Measurements from ENCODE around the gene SLX9.

The SLX9 gene

GRCh38 chr21:44998086-44998620 lies 58.3 kb downstream of the SLX9 start:
- TF ChIP-seq REST (IDR thresholded peaks at IDR 0.05; ENCODE audit: insufficient replicate concordance, low read depth), result no peak
- no peak for TF ChIP-seq GABPA (IDR thresholded peaks at IDR 0.05; ENCODE audit: low read depth)
- TF ChIP-seq CTCF (IDR thresholded peaks at IDR 0.05; ENCODE audit: insufficient read depth, low read length), result no peak
- no peak for TF ChIP-seq POLR2AphosphoS5 (IDR thresholded peaks at IDR 0.05; ENCODE audit: low read depth)
- TF ChIP-seq SPI1 (IDR thresholded peaks at IDR 0.05; ENCODE audit: borderline replicate concordance, low read depth), result no peak
- no peak for DNase-seq (ENCODE audit: low read depth in 1 of 2, low spot score in 1 of 2)
- H3K27me3 ChIP-seq (ENCODE audit: insufficient read depth, poor library complexity, severe bottlenecking), result no peaks in the 10 kb centered on the region
- H3K27ac ChIP-seq (replicated peaks), result no peak overlapping the region
- H3K4me3 ChIP-seq (replicated peaks; ENCODE audit: insufficient read depth, low read length), result no peak overlapping the region

- H3K27me3 ChIP-seq (ENCODE audit: insufficient read depth, poor library complexity, severe bottlenecking), result no peaks in the 10 kb centered on the region
- no peak for TF ChIP-seq REST (IDR thresholded peaks at IDR 0.05; ENCODE audit: insufficient replicate concordance, low read depth)
- H3K27ac ChIP-seq (replicated peaks), result no peak overlapping the region
- no peak for DNase-seq (ENCODE audit: low read depth in 1 of 2, low spot score in 1 of 2)
- H3K4me3 ChIP-seq (replicated peaks; ENCODE audit: insufficient read depth, low read length), result no peak overlapping the region
Observed at GRCh38 chr21:44998621-44999427, 59.0 kb downstream of the SLX9 start.

GRCh38 chr21:44999428-44999971 lies 59.7 kb downstream of the SLX9 start:
- H3K27me3 ChIP-seq (ENCODE audit: insufficient read depth, poor library complexity, severe bottlenecking), result no peaks in the 10 kb centered on the region
- no peak overlapping the region for H3K27ac ChIP-seq (replicated peaks)
- no peak for TF ChIP-seq CTCF (IDR thresholded peaks at IDR 0.05; ENCODE audit: insufficient read depth, low read length)
- TF ChIP-seq SPI1 (IDR thresholded peaks at IDR 0.05; ENCODE audit: borderline replicate concordance, low read depth), result no peak
- TF ChIP-seq GABPA (IDR thresholded peaks at IDR 0.05; ENCODE audit: low read depth), result no peak
- no peak for TF ChIP-seq REST (IDR thresholded peaks at IDR 0.05; ENCODE audit: insufficient replicate concordance, low read depth)
- no peak for TF ChIP-seq POLR2AphosphoS5 (IDR thresholded peaks at IDR 0.05; ENCODE audit: low read depth)
- H3K4me3 ChIP-seq (replicated peaks; ENCODE audit: insufficient read depth, low read length), result no peak overlapping the region
- DNase-seq (ENCODE audit: low read depth in 1 of 2, low spot score in 1 of 2), result no peak

All from HL-60 (cell line).